NCI-H524 (cell line): ENCODE results near the gene SMC1B.
"Not testable (repeated sequence)": the region's sequence is repeated elsewhere in the genome, so short reads cannot be mapped to it uniquely, and the experiment has no call there.

Source experiments
- DNase-seq, 2 experiments: peaks; one replicate each; lab custom pipeline; 2025; lab: John Stamatoyannopoulos, UW

SMC1B gene, protein sequence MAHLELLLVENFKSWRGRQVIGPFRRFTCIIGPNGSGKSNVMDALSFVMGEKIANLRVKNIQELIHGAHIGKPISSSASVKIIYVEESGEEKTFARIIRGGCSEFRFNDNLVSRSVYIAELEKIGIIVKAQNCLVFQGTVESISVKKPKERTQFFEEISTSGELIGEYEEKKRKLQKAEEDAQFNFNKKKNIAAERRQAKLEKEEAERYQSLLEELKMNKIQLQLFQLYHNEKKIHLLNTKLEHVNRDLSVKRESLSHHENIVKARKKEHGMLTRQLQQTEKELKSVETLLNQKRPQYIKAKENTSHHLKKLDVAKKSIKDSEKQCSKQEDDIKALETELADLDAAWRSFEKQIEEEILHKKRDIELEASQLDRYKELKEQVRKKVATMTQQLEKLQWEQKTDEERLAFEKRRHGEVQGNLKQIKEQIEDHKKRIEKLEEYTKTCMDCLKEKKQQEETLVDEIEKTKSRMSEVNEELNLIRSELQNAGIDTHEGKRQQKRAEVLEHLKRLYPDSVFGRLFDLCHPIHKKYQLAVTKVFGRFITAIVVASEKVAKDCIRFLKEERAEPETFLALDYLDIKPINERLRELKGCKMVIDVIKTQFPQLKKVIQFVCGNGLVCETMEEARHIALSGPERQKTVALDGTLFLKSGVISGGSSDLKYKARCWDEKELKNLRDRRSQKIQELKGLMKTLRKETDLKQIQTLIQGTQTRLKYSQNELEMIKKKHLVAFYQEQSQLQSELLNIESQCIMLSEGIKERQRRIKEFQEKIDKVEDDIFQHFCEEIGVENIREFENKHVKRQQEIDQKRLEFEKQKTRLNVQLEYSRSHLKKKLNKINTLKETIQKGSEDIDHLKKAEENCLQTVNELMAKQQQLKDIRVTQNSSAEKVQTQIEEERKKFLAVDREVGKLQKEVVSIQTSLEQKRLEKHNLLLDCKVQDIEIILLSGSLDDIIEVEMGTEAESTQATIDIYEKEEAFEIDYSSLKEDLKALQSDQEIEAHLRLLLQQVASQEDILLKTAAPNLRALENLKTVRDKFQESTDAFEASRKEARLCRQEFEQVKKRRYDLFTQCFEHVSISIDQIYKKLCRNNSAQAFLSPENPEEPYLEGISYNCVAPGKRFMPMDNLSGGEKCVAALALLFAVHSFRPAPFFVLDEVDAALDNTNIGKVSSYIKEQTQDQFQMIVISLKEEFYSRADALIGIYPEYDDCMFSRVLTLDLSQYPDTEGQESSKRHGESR

DNA sequence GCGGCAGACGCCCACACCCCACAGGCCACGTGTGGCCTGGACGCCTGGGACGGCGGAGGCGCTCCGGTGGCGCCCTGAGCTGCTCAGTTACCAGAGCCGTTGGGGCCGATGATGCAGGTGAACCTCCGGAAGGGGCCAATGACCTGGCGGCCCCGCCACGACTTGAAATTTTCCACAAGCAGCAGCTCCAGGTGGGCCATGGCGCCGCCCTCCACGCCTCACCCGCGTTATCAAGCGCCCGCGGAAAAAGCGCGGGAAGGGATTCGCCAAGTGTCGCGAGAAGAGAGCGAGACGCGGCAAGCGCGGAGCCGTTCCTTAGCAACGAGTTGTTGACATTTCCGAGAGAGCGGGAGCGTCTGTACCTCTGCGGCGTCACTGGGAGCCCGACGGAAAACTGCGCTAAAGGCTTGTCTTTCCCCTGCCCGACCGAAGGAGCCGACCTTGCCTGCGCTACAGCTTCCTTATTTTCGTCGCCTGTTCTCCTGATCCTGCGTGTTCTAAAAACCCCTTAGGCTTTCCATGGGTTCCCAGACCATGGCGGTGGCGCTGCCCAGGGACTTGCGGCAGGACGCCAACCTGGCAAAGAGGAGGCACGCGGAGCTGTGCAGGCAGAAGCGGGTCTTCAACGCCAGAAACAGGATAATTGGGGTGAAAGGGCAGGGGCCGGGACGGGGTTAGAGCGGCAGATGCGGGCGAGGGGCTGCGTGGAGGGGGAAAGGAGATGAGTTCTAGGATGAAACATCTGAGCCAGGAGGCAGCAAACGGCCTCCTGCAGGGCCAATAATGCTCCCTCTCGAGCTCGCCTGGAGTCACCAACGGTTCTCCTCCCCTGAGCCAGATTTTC, at the start of gene SMC1B, which contains the start of gene RIBC2:
SMC1B (minus strand) TSS at position 232 of the 844 bp plus-strand sequence; CDS start at position 200, 32 bp downstream.
RIBC2 (plus strand) TSS at position 326 of the 844 bp plus-strand sequence; CDS start at position 520, 194 bp downstream.
- peak; percentile 49 to 85 for DNase-seq

DNA sequence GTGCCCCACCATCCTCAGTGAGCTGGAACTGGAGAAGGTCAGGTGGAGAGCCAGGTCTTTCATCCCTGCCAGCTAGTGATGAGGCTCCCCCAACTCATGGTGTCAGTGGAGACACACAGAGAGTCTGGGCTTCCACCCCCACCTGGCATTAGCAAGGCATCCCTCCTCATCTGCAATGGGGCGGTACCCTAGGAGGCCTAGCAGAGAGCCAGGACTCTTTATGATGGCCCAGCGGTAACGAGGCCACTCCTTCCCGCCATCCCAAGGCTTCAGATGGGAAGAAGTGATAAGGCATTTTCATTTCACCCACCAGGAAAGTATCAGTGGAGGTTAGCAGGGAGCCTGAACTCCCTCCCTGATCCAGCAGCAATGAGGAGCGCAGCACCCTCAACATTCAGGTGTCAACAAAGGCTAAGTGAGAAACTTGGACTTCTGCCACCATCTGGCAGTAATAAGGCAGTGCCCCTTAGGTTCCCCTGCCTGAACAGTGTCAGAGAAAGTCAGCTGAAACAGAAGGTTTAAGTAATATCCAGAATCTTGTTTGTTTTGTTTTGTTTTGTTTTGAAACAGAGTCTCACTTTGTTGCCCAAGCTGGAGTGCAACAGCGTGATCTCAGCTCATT, 48.7 kb upstream of the SMC1B start:
- DNase-seq: peak in 1 of 2 experiments; percentile 45

DNA sequence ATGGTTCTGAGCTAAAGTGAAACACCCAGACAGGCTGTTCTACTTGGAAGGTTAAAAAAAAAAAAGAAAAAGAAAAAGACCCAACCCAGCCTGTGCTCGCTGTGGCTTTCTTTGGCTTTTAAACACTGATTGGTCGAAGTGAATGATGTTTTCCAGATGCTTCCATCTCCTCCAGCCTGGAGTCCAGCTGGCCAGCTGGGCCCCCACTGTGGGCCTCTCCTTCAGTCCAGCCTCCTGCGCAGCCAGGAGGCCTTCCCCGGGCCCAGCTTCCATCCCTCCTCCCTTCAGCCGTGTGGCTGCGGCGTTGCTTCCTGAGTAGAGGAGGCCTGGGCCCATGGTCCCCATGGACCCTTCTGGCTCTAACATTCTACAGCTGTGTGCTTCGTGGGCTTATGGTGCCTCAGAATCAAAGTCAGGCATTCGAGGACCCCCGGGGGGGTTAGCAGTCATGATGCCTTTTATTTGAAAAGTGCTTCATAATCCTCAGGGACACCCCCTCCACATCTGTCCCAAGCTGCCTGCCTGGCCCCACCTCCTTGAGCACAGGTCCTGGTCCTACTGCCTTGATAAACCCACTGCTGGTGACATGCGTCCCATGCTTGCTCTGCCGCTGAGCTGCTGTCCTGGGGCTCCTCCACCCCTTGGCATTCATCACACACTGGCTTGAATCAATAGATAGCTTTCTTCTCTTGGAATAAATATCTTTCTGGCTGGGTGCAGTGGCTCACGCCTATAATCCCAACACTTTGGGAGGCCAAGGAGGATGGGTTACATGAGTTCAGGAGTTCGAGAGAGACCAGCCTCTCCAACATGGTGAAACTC, 47.1 kb upstream of the SMC1B start:
- DNase-seq: peak in 1 of 2 experiments; percentile 41

DNA sequence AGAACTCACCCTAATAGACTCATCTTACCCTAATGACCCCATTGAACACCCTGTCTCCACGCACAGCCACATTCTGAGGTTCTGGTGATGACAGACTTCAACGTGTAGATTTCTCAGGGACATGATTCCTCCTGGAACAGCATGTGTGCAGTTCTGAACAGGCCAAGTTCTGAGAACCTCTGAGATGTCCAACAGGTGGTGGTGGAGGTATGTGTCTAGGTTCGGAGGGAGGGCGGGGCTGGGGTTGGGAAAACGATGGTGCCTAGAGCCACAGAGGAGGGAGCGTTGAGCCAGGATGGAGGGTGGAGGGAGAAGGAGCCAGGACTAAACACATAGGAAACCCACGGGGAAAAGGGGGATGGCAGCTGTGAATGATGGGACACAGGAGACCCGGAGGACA, 45.8 kb upstream of the SMC1B start:
- DNase-seq: no peak

GRCh38 chr22:45458532-45458931, 45.1 kb upstream of the SMC1B start:
- no peak for DNase-seq

DNA sequence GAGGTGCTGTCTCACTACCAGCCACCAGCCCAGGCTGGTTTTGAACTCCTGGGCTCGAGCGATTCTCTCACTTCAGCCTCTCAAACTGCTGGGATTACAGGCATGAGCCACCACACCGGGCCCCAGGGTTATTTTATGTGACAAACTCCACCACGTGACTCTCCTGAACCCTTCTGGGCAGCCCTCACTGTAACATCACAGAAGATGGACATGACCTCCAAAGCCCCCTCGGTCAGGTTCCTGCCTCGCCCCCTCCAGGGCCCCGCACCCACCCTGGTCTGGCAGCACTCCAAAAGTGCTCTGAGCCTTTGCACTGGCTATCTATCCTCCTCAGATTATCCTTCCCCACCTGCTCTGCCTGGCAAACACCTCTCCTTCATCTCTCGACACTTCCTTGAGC, 43.4 kb upstream of the SMC1B start:
- DNase-seq: no peak

GRCh38 chr22:45455621-45456020, 42.2 kb upstream of the SMC1B start:
- no peak for DNase-seq

DNA sequence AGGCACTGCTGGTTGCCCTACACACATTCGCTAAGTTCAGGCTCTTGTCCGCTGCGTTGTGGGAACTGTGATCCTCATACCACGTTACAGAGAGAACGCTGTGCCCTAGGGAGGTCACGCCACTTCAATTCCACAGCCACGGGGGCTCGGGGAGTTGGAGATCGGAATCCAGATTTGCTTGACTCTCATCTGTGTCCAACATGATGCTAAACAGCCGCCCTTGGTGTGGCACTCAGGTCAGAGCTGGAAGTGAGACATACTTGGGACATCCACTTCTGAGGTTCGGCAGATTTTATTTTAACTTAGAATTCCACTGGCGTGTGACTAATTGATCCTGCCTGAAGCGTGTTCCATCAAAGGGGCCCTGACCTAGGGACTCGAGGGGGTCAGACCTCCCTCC, 41.8 kb upstream of the SMC1B start:
- no peak for DNase-seq

DNA sequence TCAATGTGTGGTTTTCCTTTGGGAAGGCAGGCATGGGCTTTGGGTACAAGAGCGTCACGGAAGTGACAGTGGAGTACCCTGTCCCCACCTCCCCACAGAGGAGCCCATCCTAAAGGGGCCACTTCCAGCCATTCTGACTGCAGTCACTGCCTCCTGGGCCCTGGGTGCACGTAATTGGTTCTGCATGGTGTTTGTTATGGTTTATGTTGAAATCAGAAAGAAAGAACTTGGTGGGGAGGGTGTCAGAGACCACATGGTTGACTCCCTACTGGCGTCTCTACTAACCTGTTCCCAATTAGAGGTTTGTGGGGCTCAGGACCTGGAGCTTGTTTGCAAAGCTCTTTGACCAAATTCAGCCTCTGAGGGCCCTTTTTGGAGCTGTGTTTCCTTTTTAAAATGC, 40.9 kb upstream of the SMC1B start:
- no peak for DNase-seq

DNA sequence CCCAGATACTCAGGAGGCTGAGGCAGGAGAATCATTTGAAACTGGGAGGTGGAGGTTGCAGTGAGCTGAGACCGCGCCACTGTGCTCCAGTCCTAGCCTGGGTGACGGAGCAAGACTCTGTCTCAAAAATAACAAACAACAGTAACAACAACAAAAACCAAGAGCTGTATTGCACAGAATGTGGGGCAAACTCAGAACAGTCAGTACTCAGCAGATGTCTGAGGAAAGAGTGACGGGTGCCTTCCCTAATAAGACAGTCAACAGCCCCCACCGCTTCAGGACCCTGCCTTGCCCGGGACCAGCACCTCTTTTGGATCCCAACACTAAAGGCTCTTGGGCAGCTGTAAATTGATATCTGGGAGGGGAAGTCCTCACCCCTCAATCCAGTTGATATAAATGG, 40.4 kb upstream of the SMC1B start:
- DNase-seq: no peak

DNA sequence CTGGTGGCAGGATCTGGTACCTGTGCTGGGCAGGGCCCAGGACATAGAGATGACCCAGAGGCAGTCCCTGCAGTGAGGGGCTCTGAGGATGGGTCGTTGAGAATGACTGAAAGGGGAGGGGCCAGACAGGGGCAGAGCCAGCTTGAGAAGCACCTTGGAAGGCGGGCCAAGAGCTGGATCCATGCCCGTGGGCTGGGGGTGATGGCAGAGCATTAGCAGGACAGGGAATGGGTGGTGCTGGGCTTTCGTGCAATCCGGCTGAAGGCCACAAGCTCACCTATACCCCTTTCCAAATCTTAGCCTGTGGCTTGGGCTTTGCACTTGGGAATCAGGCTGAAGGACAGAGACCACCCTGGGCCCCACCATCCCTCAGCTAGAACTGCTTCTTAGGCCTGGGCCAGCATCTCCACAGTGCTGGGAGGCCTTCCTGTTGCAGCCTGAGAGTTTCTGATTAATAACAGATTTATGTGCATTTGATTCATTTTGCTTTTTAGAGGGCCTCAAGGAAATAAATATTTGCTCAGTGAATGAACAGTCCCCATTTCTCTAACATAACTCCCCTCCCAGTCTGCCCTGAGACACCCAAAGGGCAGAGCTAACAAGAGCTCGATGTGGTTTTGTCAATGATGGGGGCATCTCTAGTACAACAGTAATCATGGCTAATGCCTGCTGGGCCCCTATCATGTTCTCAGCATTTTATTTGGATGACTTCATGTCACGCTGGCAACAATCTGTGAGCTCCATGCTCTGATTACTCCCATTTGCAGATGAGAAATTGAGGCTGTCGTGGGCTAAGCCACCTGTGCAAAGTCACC, 39.4 kb upstream of the SMC1B start:
- DNase-seq: no peak

DNA sequence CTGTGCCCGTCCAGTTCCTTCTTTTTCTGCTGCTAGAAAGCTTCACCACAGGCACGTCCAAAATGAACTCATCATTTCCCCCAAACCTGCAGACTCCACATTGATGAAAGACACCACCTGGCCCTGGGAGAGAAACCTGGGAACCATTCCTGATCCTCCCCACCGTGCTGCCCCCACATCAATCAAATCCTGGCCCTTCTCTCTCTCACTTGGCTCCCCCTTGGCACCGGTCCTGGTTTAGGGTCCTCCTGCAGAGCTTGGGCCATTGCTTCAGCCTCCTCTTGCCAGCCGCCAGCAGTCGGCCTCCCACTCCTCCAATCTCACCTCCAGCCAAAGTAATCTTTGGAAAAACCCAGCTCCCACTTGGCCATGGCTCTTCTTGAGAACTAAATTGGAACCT, 38.6 kb upstream of the SMC1B start:
- no peak for DNase-seq

- no peak for DNase-seq
Measured at GRCh38 chr22:45450921-45451651, 37.7 kb upstream of the SMC1B start.

DNA sequence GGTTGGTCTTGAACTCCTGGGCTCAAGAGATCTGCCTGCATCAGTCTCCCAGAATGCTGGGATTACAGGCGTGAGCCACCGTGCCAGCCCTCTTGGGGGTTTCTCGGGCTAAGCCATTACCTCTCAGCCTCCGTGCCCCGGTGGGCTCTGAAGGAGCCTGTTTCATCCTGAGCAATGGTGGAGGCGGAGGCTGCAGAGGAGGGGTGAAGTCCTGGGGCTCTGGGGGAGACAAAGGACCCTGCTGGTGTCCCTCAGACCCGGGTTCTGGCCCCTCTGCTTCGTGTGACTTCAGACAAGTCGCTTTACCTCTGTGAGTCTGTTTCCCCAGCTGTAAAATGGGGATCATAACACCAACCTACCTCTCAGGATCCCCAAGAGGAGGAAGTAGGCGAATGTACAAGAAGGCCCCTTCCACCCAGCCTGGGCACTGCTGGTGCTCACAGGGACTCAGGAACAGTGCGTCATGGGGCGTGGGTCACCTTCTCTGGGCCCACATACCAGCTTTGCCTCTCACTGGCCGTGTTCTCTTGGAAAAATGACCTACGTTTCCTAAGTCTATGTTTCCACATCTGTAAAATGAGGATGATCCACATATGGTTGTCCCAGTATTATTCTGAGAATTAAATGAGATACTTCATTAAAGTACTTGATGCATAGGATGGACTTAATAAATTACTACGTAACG, 36.8 kb upstream of the SMC1B start:
- DNase-seq: no peak

- not testable (repeated sequence) for DNase-seq
Measured at GRCh38 chr22:45449442-45449841, 36.0 kb upstream of the SMC1B start.

- no peak for DNase-seq
Measured at GRCh38 chr22:45448431-45448830, 35.0 kb upstream of the SMC1B start.

GRCh38 chr22:45447596-45447995, 34.2 kb upstream of the SMC1B start:
- not testable (repeated sequence) for DNase-seq

- no peak for DNase-seq
Measured at GRCh38 chr22:45446216-45446615, 32.8 kb upstream of the SMC1B start.
